ENCODE data around the gene TSPAN2. TPM values are rescaled to one million over a fixed set of nuclear protein-coding genes. Genes with fewer than 3 reads are reported as not detected.

Gene TSPAN2
- total RNA-seq, 1 donor, result 2.6 TPM

DNA sequence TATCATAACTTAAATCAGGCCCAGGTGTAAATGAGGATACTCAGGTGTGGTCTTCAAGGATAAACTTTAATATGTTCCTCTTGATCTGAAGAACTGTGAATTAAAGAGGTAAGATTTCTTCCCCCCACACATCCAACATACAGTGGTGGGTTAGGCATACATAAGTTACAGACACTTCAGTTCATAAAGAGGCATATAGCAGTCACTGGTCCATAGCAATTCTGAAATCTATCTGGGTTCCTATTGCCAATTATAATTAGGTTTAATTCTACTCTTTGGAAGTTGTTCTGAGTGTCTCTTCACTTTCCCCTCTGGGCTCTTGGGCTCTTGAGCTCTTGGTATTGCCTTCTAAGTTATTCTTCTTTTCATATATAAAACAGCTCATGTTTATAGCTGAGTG lies 32.5 kb upstream of the TSPAN2 start:
- Histone ChIP-seq H3K4me3 (ENCODE audit: low read length) (no peak overlapping the region), H3K27me3 (ENCODE audit: insufficient read depth, low read length) (peaks cover 16% of the 10 kb centered on the region), H3K9me3 (ENCODE audit: low read depth, low read length) (peaks cover 18% of the 10 kb centered on the region), H3K4me1 (ENCODE audit: insufficient read depth, low read length) (no peaks in the 10 kb centered on the region)

DNA sequence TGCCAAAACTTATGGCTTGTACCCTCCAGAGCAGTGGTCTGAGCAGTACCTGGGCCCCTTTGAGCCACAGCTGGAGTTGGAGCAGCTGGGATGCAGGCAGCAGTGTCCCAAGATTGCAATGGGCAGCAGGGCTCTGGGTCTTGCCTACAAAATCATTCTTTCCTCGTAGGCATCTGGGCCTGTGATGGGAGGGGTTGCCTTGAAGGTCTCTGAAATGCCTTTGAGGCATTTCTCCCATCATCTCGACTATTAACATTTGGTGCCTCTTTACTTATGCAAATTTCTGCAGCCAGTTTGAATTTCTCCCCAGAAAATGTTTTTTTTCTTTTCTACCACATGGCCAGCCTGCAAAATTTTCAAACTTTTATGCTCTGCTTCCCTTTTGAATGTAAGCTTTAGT lies 31.0 kb upstream of the TSPAN2 start:
- H3K4me3 ChIP-seq (ENCODE audit: low read length), result no peak overlapping the region
- H3K27me3 ChIP-seq (ENCODE audit: insufficient read depth, low read length), result peaks cover 16% of the 10 kb centered on the region
- no peaks in the 10 kb centered on the region for H3K4me1 ChIP-seq (ENCODE audit: insufficient read depth, low read length)
- peaks cover 18% of the 10 kb centered on the region for H3K9me3 ChIP-seq (ENCODE audit: low read depth, low read length)

DNA sequence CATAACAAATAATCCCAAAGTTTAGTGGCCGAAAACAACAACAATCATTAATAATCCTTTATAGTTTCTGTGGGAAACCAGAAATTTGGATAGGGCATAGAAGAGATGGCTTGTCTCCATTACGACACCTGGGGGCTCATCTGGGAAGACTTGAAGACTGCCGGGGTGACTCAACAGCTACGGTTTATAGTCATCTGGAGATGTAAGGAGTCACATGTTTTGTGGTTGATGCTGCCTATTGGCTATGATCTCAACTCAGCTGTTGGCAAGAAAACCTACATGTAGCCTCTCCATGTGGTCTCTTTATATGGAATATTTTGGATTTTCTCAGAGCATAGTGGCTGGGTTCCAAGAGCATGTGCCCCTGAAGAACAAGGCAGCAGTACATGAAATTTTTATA lies 29.3 kb upstream of the TSPAN2 start:
- H3K9me3 ChIP-seq (ENCODE audit: low read depth, low read length), result peaks cover 18% of the 10 kb centered on the region
- H3K4me3 ChIP-seq (ENCODE audit: low read length), result no peak overlapping the region
- H3K4me1 ChIP-seq (ENCODE audit: insufficient read depth, low read length), result no peaks in the 10 kb centered on the region
- peaks cover 15% of the 10 kb centered on the region for H3K27me3 ChIP-seq (ENCODE audit: insufficient read depth, low read length)

DNA sequence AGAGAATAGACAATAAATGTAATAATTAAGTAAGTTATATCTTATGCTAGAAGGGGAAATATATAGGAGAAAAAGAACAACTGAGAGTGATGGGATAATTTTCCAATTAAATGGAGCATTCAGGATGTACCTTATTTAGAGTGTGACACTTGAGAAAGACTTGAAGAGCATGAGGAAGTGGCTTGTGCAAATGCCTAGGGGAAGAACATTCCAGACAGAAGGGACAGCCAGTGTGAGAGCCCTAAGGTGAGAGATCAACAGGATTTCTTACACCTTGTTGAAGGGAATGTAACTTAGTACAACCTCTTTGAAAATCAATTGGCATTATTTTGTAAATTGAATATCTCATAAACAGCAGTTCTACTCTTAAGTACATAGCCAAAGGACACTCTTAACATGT lies 28.8 kb upstream of the TSPAN2 start:
- H3K9me3 ChIP-seq (ENCODE audit: low read depth, low read length), result peaks cover 13% of the 10 kb centered on the region
- H3K4me1 ChIP-seq (ENCODE audit: insufficient read depth, low read length), result no peaks in the 10 kb centered on the region
- H3K4me3 ChIP-seq (ENCODE audit: low read length), result no peak overlapping the region
- peaks cover 9% of the 10 kb centered on the region for H3K27me3 ChIP-seq (ENCODE audit: insufficient read depth, low read length)

DNA sequence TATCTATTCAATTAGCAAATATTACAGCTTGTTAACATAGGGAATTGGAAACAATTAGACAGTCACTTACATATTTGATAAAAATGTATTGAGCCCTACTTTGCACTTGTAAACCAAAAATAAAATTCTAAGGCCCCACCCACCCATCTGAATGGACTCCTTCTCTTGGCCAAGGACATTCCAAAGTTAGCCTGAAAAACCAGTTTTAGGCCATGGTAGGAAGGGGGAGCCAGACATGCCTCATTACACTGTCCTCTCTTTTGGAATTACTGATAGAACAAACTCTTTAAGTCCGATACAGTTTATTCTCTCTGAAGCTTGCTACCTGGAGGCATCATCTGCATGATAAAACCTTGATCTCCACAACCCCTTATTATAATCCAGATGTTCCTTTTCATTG lies 28.0 kb upstream of the TSPAN2 start:
- no peaks in the 10 kb centered on the region for H3K4me1 ChIP-seq (ENCODE audit: insufficient read depth, low read length)
- no peak overlapping the region for H3K4me3 ChIP-seq (ENCODE audit: low read length)
- H3K9me3 ChIP-seq (ENCODE audit: low read depth, low read length), result peaks cover 8% of the 10 kb centered on the region
- H3K27me3 ChIP-seq (ENCODE audit: insufficient read depth, low read length), result peaks cover 5% of the 10 kb centered on the region

DNA sequence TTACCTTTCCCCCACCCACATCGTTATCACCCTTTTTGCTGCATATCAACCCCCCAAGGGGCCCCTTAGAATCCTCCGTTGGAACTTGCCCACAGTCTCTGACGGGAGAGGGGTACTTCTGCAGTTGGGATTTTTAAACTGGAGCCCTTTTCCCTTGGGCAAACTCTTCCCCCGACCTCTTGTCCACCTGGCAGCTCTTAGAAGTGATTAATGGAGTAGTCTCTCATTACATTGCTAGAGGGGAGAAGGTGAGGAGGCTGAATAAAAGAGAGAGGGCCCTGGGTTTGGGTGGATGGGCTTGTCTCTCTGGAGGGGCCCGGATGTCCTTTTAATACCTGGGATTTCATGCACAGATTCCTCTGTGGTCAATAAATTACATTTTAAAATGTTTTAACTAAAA lies 27.2 kb upstream of the TSPAN2 start:
- peaks cover 1% of the 10 kb centered on the region for H3K9me3 ChIP-seq (ENCODE audit: low read depth, low read length)
- H3K27me3 ChIP-seq (ENCODE audit: insufficient read depth, low read length), result no peaks in the 10 kb centered on the region
- no peaks in the 10 kb centered on the region for H3K4me1 ChIP-seq (ENCODE audit: insufficient read depth, low read length)

DNA sequence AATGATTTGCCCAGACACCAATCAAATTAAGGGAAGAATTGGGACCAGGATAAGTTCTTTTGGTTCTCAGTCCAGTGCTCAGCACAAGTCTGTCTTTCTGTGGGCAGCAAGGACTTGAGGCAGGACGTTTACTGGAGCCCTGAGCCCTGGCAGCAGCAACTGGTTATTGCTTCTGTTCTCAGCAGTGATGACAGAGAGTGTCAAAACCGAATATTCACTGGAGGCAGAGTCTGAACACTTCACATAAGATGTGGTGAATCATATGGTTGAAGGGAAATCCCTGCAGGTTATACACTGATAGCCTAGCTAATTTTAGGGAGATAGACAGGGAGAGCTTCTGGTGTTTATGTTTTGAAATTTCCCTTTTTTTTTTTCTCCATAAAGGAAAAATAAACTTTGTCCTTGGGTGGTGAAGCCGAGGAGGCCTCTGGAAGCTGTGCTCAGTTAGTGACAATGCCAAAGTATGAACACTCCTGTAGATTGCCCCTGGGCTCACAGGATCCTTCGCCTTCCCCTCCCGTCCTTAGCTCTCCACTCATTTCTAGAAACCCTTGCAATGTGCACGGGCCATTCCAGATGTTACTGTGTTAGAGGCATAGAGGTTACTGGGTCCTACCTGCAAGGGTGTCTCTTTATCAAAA lies 26.3 kb upstream of the TSPAN2 start:
- Histone ChIP-seq H3K4me3 (ENCODE audit: low read length) (no peak overlapping the region), H3K9me3 (ENCODE audit: low read depth, low read length) (no peaks in the 10 kb centered on the region), H3K4me1 (ENCODE audit: insufficient read depth, low read length) (no peaks in the 10 kb centered on the region), H3K27me3 (ENCODE audit: insufficient read depth, low read length) (no peaks in the 10 kb centered on the region)

More for the DNA sequence above, 27.2 kb upstream of the TSPAN2 start:
- H3K4me3 ChIP-seq (ENCODE audit: low read length), result no peak overlapping the region

DNA sequence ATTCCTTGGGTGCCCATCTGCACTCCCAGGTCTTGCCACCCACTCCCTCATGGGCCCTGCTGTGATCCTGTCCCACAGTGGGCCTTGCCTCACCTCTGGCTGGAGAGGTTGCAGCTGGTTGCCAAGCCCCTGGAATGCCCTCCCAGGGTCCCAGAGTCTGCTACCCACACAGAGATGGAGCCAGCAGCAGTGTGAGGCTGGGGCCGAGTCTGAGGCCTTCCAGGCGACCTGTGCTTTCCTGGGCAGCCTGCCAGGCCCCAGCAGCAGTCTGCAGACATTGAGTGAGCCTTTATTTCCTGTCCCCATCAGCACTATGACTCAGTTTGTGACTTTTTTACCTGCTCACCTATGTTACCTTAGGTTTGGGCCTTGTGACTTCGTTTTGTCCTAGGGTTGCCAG lies 25.0 kb upstream of the TSPAN2 start:
- Histone ChIP-seq H3K4me3 (ENCODE audit: low read length) (no peak overlapping the region), H3K9me3 (ENCODE audit: low read depth, low read length) (no peaks in the 10 kb centered on the region), H3K27me3 (ENCODE audit: insufficient read depth, low read length) (no peaks in the 10 kb centered on the region), H3K4me1 (ENCODE audit: insufficient read depth, low read length) (no peaks in the 10 kb centered on the region)

DNA sequence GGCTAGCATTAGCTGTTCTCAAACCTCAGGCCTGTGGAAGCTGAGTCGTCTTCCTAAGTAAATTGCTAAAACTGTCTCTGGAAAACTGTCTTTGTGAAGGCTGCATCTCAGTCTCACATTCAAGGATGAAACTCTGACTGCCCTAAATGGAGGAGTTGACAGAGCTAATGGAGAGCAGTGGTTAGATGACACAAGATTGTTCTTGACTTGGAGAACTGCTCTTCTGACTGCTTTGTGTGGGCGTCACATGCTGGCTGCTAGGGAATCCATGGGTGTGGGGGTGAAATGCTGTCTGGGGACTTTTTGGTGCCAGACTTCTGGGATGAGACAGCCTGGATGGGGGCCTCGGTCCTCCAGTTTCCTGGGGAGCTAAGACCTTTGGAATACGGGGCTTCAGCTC lies 24.5 kb upstream of the TSPAN2 start:
- Histone ChIP-seq H3K9me3 (ENCODE audit: low read depth, low read length) (no peaks in the 10 kb centered on the region), H3K4me1 (ENCODE audit: insufficient read depth, low read length) (peaks cover 5% of the 10 kb centered on the region), H3K4me3 (ENCODE audit: low read length) (no peak overlapping the region), H3K27me3 (ENCODE audit: insufficient read depth, low read length) (no peaks in the 10 kb centered on the region)

DNA sequence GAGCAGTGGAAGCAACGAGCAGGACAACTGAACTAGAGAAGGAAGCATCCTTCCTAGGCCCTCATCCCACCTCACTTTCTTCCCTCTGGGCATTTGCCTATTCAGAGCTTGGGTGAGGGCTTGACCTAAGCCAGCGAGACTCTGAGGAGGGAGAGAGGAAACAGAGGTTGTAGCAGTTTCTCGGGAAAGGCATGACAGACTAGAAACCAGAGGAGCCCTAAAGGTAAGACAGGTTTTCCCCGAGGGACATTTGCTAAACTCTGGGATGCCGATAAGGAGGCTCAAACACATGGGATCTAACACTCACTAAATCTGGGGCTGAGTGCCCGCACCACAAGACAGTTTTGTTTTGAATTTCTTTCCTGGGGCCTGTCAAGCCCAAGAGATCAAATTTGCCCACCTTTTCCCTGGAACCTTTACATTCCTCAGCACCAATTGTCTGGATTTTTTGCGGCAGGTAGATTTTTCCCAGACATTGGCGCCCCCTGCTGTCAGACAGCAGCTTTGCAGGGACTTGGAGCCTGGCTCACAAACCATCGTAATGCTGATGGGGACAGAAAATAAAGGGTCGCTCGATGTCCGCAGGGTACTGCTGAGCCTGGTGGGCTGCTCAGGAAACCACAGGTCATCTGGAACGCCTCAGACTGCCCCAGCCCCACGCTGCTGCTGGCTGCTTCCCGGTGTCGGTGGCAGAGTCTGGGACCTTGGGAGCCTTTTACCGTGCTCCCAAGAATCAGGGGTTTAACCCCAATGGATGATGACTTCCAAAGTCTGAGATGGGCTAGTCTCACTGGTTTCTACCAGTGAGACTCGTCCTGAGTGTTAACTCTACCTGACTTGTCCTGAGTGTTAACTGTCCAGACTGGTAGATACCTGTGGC lies 23.4 kb upstream of the TSPAN2 start:
- no peaks in the 10 kb centered on the region for H3K27me3 ChIP-seq (ENCODE audit: insufficient read depth, low read length)
- H3K4me1 ChIP-seq (ENCODE audit: insufficient read depth, low read length), result peaks cover 16% of the 10 kb centered on the region
- no peak overlapping the region for H3K4me3 ChIP-seq (ENCODE audit: low read length)
- no peaks in the 10 kb centered on the region for H3K9me3 ChIP-seq (ENCODE audit: low read depth, low read length)

DNA sequence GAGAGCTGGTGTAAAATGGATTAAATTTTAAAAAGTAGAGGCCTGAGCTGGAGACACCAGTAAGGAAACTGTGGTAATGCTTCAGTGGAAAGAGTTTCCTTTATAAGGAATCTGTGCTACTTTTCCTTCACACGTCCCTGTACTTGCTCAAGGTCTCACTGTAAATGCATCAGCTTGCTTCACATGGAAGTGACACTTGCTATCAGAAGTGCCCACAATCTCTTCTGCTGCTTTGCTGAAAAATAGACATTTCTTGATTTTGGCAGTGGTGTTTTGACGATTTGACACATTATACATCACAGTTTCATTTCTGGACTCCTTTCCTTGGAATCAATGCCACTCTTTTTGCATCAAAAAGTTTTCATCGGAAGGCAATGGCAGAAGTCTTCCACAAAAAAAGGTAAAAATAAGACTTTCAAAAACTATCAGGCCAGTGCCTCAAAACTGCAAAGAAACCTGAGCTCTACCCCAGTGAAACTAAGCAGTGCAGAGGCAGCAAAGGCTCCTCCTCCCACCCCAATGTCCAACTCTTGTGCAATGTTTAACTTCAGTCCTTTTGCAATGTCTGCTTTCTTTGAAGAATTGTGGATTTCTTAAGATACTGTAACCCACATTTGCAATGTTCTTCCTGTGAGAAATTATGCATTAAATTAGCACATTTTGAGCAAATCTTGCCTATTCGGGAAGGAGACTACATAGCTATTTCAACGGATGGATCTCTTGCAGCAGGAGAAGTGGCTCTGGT lies 18.4 kb upstream of the TSPAN2 start:
- H3K4me1 ChIP-seq (ENCODE audit: insufficient read depth, low read length), result peaks cover 47% of the 10 kb centered on the region
- H3K4me3 ChIP-seq (ENCODE audit: low read length), result no peak overlapping the region
- no peaks in the 10 kb centered on the region for H3K9me3 ChIP-seq (ENCODE audit: low read depth, low read length)
- no peaks in the 10 kb centered on the region for H3K27me3 ChIP-seq (ENCODE audit: insufficient read depth, low read length)

DNA sequence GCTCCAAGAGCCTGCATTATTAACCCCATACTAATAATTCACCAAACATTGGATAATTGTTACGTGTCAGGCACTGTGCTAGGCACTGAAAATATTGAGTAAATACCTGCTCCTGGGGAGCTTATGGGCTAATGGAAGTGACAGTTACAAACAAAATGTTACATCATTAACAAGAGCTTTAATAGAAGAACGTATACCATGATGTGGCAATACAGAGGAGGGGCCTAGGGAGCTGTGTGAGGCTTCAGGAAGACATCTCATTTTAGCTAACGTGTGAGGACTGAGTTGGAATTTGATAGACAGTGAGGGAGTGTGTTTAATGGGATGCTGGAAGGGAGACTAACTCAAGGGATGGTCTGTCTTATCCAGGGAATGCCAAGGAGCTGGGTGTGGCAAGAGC lies 16.5 kb upstream of the TSPAN2 start:
- H3K27me3 ChIP-seq (ENCODE audit: insufficient read depth, low read length), result no peaks in the 10 kb centered on the region
- peaks cover 47% of the 10 kb centered on the region for H3K4me1 ChIP-seq (ENCODE audit: insufficient read depth, low read length)

DNA sequence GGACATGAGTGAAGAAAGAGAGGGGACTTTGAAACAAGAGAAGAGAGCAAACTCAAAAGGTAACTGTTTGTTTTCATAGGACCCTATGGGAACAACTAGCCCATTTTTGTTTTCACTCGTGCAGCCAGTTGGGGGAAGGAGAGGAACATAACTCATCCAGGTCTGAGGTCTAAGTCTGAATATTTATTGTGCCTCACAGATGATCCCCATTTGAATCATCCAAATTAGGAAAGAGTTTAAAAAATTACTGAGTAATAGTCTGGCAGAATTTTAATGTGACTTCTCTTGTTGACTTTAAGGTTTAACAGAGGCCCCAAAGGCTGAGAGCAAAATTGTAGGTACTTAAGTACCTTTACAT lies 10.4 kb upstream of the TSPAN2 start:
- Histone ChIP-seq H3K4me1 (ENCODE audit: insufficient read depth, low read length) (peaks cover 22% of the 10 kb centered on the region), H3K27me3 (ENCODE audit: insufficient read depth, low read length) (no peaks in the 10 kb centered on the region), H3K4me3 (ENCODE audit: low read length) (peak overlapping the region; percentile 50), H3K9me3 (ENCODE audit: low read depth, low read length) (no peaks in the 10 kb centered on the region)

More for the DNA sequence above, 16.5 kb upstream of the TSPAN2 start:
- Histone ChIP-seq H3K9me3 (ENCODE audit: low read depth, low read length) (no peaks in the 10 kb centered on the region), H3K4me3 (ENCODE audit: low read length) (no peak overlapping the region)

DNA sequence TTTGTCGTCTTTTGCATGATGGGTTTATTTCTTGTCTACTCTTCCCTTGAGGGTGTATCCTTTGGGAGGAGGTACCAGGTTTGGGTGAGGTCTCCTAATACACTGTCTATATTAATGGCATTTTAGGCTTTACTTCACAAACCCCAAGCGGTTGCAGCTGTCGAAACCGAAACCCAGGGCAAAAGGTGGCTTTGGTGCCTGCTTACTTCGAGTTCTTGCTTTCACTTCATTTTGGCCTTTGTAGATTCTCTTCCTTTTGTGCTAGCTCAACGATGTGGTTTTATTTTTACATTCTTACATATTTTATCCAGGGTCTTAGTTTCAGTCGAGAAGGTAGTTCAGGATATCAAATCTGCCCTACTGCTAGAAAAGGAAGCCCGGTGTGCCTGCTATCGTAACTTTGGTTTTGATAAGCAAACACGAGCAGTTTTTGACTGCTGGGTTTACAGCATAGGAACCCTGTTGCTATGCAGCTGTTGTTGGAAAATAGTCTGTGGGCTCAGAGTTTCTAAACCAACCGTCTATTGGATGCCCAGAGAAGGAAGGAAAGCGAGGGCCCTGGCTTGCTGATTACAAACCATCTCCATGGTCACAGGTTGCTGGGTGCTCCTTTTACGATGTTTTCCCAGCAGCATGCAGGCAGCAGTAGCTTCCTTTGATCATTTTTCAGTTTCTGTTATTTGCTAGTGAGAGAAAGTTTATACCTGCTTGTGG lies 9.8 kb upstream of the TSPAN2 start:
- H3K4me3 ChIP-seq (ENCODE audit: low read length), result peak overlapping the region; percentile 50

DNA sequence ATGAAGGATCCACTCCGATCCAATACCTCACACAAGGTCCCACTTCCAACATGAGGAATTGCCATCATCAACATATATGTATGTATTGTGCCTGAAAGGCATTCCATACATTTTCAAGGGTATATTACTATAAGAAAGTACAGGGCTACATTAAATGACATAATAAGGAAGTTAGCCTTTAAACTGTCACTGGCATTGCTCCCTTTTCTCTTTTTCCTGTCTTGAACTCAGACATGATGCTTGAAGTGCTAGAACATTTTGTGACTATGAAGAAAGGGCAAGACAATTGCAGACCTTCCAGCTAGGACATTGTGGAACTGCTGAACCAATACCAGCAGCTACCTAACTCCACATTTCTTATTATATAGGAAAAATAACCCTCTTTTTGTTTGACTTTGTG lies 2.9 kb upstream of the TSPAN2 start:
- Histone ChIP-seq H3K4me1 (ENCODE audit: insufficient read depth, low read length) (peaks cover 36% of the 10 kb centered on the region), H3K9me3 (ENCODE audit: low read depth, low read length) (no peaks in the 10 kb centered on the region), H3K4me3 (ENCODE audit: low read length) (no peak overlapping the region), H3K27me3 (ENCODE audit: insufficient read depth, low read length) (no peaks in the 10 kb centered on the region)

More for the DNA sequence above, 9.8 kb upstream of the TSPAN2 start:
- Histone ChIP-seq H3K4me1 (ENCODE audit: insufficient read depth, low read length) (peaks cover 21% of the 10 kb centered on the region), H3K27me3 (ENCODE audit: insufficient read depth, low read length) (no peaks in the 10 kb centered on the region), H3K9me3 (ENCODE audit: low read depth, low read length) (no peaks in the 10 kb centered on the region)

Data from mononuclear cell (primary cell).